GM23338 (cell line): ENCODE results near the gene CD9. TPM values are rescaled to one million over a fixed set of nuclear protein-coding genes. Genes with fewer than 3 reads are reported as not detected.
"Not testable (repeated sequence)": the region's sequence is repeated elsewhere in the genome, so short reads cannot be mapped to it uniquely, and the experiment has no call there.

Experiments
- ATAC-seq: fragments of 200-7000 bp; cut with Tn5 transposase; 3 replicates; pipeline ENCODE4 v1.9.1; 2020
- DNase-seq: peaks from one replicate; pipeline ENCODE4 v3.0.0-alpha.2; 2015; ENCODE audit warnings: low spot score
- H2AFZ ChIP-seq: fragments of 200-600 bp; sonication (generic); 2 replicates; pipeline ENCODE4 v1.8.0; 2016; ENCODE audit warnings: antibody characterized with exemption, mild to moderate bottlenecking, moderate library complexity
- H3F3A ChIP-seq: fragments of 200-600 bp; sonication (generic); replicated peaks from 2 replicates; pipeline ENCODE4 v1.8.0; 2017; ENCODE audit warnings: antibody characterized with exemption, mixed run types, low read depth
- H3K27ac ChIP-seq: fragments of 200-600 bp; sonication (generic); 2 replicates; pipeline ENCODE4 v1.6.1; 2016; ENCODE audit warnings: low read depth
- H3K27me3 ChIP-seq: fragments of 200-600 bp; sonication (generic); 2 replicates; pipeline ENCODE4 v1.8.0; 2016; ENCODE audit warnings: mild to moderate bottlenecking, mixed run types, moderate library complexity; ENCODE audit not compliant: insufficient read depth
- H3K36me3 ChIP-seq: fragments of 200-600 bp; sonication (generic); 2 replicates; pipeline ENCODE4 v1.8.0; 2016; ENCODE audit warnings: mild to moderate bottlenecking; ENCODE audit not compliant: insufficient read depth
- H3K4me1 ChIP-seq: fragments of 200-600 bp; sonication (generic); 2 replicates; pipeline ENCODE4 v1.8.0; 2016; ENCODE audit warnings: mild to moderate bottlenecking, moderate library complexity; ENCODE audit not compliant: insufficient read depth
- H3K4me2 ChIP-seq: fragments of 200-600 bp; sonication (generic); 2 replicates; pipeline ENCODE4 v1.7.1; 2017; ENCODE audit warnings: mixed run types
- H3K4me3 ChIP-seq: fragments of 200-600 bp; sonication (generic); 2 replicates; pipeline ENCODE4 v1.6.1; 2016; ENCODE audit warnings: mixed run types
- H3K79me2 ChIP-seq: fragments of 200-600 bp; sonication (generic); replicated peaks from 2 replicates; pipeline ENCODE4 v1.8.0; 2017; ENCODE audit warnings: mild to moderate bottlenecking; ENCODE audit not compliant: insufficient read depth
- H3K9me2 ChIP-seq: fragments of 200-600 bp; sonication (generic); 2 replicates; pipeline ENCODE4 v1.8.0; 2017; ENCODE audit not compliant: insufficient read depth
- H4K20me1 ChIP-seq: fragments of 200-600 bp; sonication (generic); replicated peaks from 2 replicates; pipeline ENCODE4 v1.8.0; 2017; ENCODE audit warnings: mild to moderate bottlenecking; ENCODE audit not compliant: insufficient read depth
- H3K27ac Mint-ChIP-seq: 2 replicates; pipeline ENCODE4 v1.8.0; 2020; ENCODE audit warnings: inconsistent platforms, mild to moderate bottlenecking, moderate library complexity, mixed read lengths
- H3K27me3 Mint-ChIP-seq: 3 replicates; pipeline ENCODE4 v1.8.0; 2022; ENCODE audit warnings: low read depth, mild to moderate bottlenecking, moderate library complexity, mixed read lengths, inconsistent platforms; ENCODE audit not compliant: insufficient read depth, poor library complexity
- H3K36me3 Mint-ChIP-seq: 3 replicates; pipeline ENCODE4 v1.8.0; 2021; ENCODE audit warnings: low read depth, mild to moderate bottlenecking, inconsistent platforms, moderate library complexity, mixed read lengths
- H3K4me1 Mint-ChIP-seq: 3 replicates; pipeline ENCODE4 v1.8.0; 2020; ENCODE audit warnings: mild to moderate bottlenecking, inconsistent platforms, mixed read lengths
- H3K4me3 Mint-ChIP-seq: 3 replicates; pipeline ENCODE4 v1.8.0; 2021; ENCODE audit warnings: moderate library complexity, mild to moderate bottlenecking, inconsistent platforms, mixed read lengths
- H3K9me3 Mint-ChIP-seq: 3 replicates; pipeline ENCODE4 v1.8.0; 2020; ENCODE audit warnings: moderate library complexity, mild to moderate bottlenecking, inconsistent platforms, mixed read lengths
- ETS1 ChIP-seq: IDR thresholded peaks from 2 replicates; pipeline ENCODE4 v1.6.1; 2016; ENCODE audit warnings: antibody characterized with exemption
- EZH2phosphoT487 ChIP-seq: fragments of 200-600 bp; sonication (generic); IDR thresholded peaks from one replicate; pipeline ENCODE4 v1.8.1; 2018; ENCODE audit warnings: antibody characterized with exemption; ENCODE audit not compliant: unreplicated experiment
- JUNB ChIP-seq: IDR thresholded peaks from one replicate; pipeline ENCODE4 v1.6.1; 2016; ENCODE audit warnings: antibody characterized with exemption; ENCODE audit not compliant: unreplicated experiment
- ZNF114 ChIP-seq: fragments of 250-450 bp; sonication (Bioruptor Pico); IDR thresholded peaks from 2 replicates; pipeline ENCODE4 v1.5.0; 2020; ENCODE audit warnings: mild to moderate bottlenecking, moderate library complexity
- ZNF331 ChIP-seq: fragments of 250-450 bp; sonication (Bioruptor Pico); IDR thresholded peaks from 2 replicates; pipeline ENCODE4 v1.5.0; 2020; ENCODE audit warnings: low read depth, mild to moderate bottlenecking, moderate library complexity
- ZNF462 ChIP-seq: fragments of 250-450 bp; sonication (Bioruptor Pico); IDR thresholded peaks from 2 replicates; pipeline ENCODE4 v1.5.0; 2020; ENCODE audit warnings: mild to moderate bottlenecking, moderate library complexity
- polyA plus RNA-seq: library from polyadenylated mRNA; unstranded; fragments of >200 nt; fragmentation: Nextera tagmentation; extraction: Ambion mirVana; gene quantifications from 2 replicates; pipeline ENCODE4 v1.2.1, GENCODE V29; 2016
- total RNA-seq: library from RNA; depleted of rRNA; stranded (reverse); fragments of >200 nt; shearing (Covaris generic); gene quantifications from 2 replicates; pipeline ENCODE4 v1.2.3, GENCODE V29; 2014

CD9 gene
- total and polyA plus RNA-seq, 2 experiments from 2014 or later: 222 to 251 TPM

GRCh38 chr12:6158255-6158654 is 41.9 kb upstream of the CD9 start (continued):
- TF ChIP-seq ZNF462 (CRISPR knock-in tag): no peak
- no peak for TF ChIP-seq ZNF114
- no peak for TF ChIP-seq ZNF331

- H3K4me1 Mint-ChIP-seq: peaks cover 4% of the 10 kb centered on the region; the same call in 2 of the 3 replicates
- Histone ChIP-seq H4K20me1 (no peaks in the 10 kb centered on the region), H3K4me2 (no peak overlapping the region), H3F3A (no peaks in the 10 kb centered on the region), H3K9me2 (no peaks in the 10 kb centered on the region), H3K27me3 (no peaks in the 10 kb centered on the region), H3K36me3 (no peaks in the 10 kb centered on the region), H3K79me2 (no peaks in the 10 kb centered on the region), H3K4me3 (no peak overlapping the region), H2AFZ (peak overlapping the region; percentile 66; the same call in 1 of the 2 replicates), H3K4me1 (no peaks in the 10 kb centered on the region), H3K27ac (no peak overlapping the region)
- H3K9me3 Mint-ChIP-seq: no peaks in the 10 kb centered on the region
- no peak for DNase-seq
- TF ChIP-seq EZH2phosphoT487 (no peak), ZNF331 (no peak), ETS1 (no peak), JUNB (no peak)
- H3K27me3 Mint-ChIP-seq: peaks cover 7% of the 10 kb centered on the region
- no peaks in the 10 kb centered on the region for H3K36me3 Mint-ChIP-seq
- H3K4me3 Mint-ChIP-seq: no peak overlapping the region
- no peak overlapping the region for H3K27ac Mint-ChIP-seq
- ATAC-seq: peak; percentile 26; the same call in 2 of the 3 replicates
Measured at GRCh38 chr12:6158749-6159148, 41.5 kb upstream of the CD9 start.

GRCh38 chr12:6159166-6160011 is 40.8 kb upstream of the CD9 start:
- not testable (repeated sequence) for ATAC-seq, H4K20me1 ChIP-seq, H3K27ac ChIP-seq, DNase-seq, H3K36me3 ChIP-seq, H3K27me3 ChIP-seq, H3K4me2 ChIP-seq, H3K79me2 ChIP-seq, H3K36me3 Mint-ChIP-seq, H3K4me1 Mint-ChIP-seq, H3K4me1 ChIP-seq, H3K27ac Mint-ChIP-seq, H3K4me3 Mint-ChIP-seq, H3K4me3 ChIP-seq, H3K9me2 ChIP-seq, H3F3A ChIP-seq, H3K9me3 Mint-ChIP-seq, H3K27me3 Mint-ChIP-seq
- peak overlapping the region; percentile 66; the same call in 1 of the 2 replicates for H2AFZ ChIP-seq

GRCh38 chr12:6160049-6160649 is 40.1 kb upstream of the CD9 start:
- H3K4me3 ChIP-seq, H3K36me3 ChIP-seq, ATAC-seq, H3K9me3 Mint-ChIP-seq, H3K4me2 ChIP-seq, DNase-seq, H3K79me2 ChIP-seq, H3K36me3 Mint-ChIP-seq, H3K4me1 Mint-ChIP-seq, H3K27ac ChIP-seq, H3K27me3 Mint-ChIP-seq, H3K27ac Mint-ChIP-seq, H3K9me2 ChIP-seq, H3K27me3 ChIP-seq, H4K20me1 ChIP-seq, H3F3A ChIP-seq, H3K4me3 Mint-ChIP-seq, H3K4me1 ChIP-seq: not testable (repeated sequence)
- H2AFZ ChIP-seq: peak overlapping the region; percentile 78; the same call in 1 of the 2 replicates
